Fibroblast of peridontal ligament (primary cell): ENCODE measurements around the gene MTIF2.
"Not testable (repeated sequence)": the region's sequence is repeated elsewhere in the genome, so short reads cannot be mapped to it uniquely, and the experiment has no call there.

Source experiments
- DNase-seq: peaks from one replicate; pipeline ENCODE4 v3.0.0-alpha.2; 2010; ENCODE audit errors: extremely low read depth

Gene MTIF2

DNA sequence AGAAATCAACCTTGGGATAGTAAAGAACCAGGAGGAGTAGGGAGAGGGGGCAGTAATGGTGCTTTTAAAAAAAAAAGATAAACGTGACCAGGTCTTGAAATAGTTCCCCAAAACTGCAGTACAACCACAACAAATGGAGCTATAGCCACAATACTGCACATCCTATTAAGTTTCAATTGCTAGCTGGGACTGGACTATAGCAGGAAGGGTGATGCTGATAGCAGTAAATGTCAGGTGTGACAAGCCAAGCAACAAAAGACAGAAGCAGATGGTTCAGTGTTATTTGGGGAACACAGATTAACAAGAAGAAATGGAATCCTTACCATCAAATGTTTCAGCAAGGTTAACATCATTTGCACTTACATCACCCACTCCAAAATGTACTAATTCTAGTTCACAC lies 26.4 kb downstream of the MTIF2 start:
- no peak for DNase-seq

DNA sequence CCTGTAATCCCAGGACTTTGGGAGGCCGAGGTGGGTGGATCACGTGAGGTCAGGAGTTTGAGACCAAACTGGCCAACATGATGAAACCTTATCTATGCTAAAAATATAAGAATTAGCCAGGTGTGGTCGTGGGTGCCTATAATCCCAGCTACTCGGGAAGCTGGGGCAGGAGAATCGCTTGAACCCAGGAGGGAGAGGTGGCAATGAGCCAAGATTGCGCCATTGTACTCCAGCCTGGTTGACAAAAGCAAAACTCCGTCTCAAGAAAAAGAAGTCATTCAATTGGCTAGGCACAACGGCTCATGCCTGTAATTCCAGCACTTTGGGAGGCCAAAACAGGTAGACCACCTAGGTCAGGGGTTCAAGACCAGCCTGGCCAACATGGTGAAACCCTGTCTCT lies 27.4 kb downstream of the MTIF2 start:
- not testable (repeated sequence) for DNase-seq

DNA sequence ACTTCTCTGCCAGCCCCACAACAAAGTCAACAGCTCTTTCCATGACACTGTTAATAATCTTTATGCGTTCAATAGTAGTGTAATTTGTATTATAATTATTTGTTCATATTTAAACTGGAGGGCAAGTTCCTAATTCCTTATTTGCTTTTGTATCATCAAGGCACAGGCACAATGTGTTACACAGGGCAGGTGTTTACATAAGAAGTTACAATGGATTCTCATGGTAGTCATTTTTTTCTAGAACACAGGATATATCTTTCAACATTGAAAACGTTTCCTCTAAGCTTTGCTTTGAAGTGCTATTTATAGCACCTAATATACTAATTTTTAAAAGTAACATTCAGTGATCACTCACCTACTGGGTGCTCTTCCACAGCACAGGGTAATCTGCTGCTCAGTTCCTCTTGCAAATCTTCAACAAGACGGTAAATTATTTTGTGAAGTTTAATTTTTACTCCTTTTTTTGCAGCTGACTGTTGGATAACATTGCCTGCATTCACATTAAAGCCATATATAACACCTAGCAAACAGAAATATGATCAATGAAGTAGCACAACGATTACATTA lies 29.3 kb downstream of the MTIF2 start:
- no peak for DNase-seq

DNA sequence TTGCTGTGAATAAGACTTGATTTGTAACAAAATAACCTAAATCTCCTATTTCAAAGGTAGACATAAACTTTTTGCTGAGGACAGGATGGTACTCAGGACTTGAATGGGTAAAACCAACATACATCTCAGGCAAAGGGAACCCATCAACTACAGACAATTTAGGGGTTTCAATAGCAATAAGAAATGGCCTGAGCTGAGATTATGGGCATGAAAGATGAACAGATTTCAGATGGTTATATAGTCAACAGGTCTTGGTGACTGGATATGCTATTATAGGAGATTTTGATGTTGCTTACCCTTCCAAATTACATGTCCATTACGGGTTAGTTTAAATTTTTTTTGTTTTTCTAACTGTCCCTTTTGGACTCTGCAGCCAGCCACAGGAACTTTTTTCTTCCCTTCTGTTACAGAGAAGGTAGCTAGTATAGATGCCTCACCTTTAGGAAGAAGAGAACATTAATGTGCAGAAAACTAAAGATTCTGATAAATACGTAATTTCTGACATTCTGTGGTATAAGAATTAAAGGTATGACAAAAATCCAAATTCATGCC lies 32.0 kb downstream of the MTIF2 start:
- DNase-seq = no peak

DNA sequence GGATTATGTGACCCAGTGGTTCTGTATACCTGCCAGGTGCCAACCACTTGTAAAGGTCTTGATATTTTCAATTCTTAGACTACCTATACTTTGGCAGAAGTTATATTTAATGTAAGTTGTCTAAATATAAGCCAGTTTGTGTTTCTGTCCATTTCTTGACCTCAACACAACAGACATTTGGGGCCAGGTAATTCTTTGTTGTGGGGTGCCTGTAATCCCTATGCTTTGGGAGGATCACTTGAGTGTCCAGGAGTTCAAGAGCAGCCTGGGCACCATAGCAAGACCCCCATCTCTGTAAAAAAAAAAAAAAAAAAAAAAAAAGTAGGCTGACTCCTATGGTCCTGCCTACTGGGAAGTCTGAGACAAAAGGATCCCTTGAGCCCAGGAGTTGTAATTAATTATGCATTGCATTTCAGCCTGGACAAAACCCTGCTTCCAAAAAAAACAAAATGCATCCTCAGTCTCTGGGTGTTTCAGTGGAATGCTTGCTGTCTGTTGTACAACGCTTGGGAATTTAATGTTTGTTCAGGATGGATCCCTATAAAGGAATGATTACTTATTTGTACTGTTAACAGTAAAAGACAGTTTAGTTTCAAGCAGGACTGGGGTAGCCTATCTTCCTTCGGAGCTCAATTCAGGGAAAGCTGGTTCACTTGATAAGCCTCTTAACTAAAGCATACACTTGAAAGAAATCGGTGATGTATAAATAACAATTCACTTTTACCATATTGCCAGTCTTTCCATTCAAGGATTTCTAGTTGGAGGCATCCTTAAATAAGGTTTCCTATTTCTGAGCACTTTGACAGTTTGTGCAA lies 33.1 kb downstream of the MTIF2 start:
- no peak for DNase-seq

DNA sequence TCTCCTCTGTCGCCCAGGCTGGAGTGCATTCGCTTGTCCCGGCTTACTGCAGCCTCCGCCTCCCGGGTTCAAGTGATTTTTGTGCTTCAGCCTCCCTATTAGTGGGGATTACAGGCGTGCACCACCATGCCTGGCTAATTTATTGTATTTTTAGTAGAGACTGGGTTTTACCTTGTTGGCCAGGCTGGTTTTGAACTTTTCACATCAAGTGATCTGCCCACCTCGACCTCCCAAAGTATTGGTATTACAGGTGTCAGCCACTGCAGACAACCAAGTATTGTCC lies 35.4 kb downstream of the MTIF2 start:
- DNase-seq = no peak

DNA sequence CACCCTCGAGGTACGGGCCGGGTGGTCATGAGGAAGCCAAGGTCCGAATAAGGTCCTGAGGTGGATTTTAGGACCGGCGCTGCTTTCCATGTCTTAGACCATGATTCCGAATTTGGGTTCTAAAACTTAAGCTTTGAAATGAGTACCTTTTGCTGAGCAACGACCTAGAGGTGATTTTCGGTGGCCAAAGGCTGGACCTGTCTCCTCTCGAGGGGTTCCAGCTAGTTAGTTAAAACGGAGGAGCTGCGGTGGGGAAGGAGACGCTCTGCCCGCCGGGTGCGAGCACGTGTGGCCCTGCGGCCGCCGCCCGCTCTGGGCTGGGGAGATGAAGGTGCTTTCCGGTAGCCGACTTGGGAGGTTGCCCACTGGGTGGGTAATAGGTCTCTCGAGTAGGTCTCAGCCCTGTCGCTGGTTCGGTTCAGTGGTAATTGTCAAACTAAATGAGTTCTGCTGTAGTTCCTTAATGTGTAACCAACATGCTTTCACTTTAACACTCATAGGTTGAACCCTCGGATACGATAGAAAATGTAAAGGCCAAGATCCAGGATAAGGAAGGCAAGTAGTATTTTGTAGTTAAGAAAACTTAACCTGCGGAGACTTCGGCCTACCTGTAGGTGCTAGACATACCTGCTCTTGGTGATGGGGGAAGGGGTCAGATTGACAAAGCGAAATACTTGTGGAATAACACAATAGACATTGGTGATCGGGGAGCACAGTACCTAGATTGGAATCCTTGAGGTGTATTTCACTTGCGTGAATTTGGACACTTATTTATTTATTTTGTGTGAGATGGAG lies 36.0 kb downstream of the MTIF2 start:
- peak; percentile 15 for DNase-seq

DNA sequence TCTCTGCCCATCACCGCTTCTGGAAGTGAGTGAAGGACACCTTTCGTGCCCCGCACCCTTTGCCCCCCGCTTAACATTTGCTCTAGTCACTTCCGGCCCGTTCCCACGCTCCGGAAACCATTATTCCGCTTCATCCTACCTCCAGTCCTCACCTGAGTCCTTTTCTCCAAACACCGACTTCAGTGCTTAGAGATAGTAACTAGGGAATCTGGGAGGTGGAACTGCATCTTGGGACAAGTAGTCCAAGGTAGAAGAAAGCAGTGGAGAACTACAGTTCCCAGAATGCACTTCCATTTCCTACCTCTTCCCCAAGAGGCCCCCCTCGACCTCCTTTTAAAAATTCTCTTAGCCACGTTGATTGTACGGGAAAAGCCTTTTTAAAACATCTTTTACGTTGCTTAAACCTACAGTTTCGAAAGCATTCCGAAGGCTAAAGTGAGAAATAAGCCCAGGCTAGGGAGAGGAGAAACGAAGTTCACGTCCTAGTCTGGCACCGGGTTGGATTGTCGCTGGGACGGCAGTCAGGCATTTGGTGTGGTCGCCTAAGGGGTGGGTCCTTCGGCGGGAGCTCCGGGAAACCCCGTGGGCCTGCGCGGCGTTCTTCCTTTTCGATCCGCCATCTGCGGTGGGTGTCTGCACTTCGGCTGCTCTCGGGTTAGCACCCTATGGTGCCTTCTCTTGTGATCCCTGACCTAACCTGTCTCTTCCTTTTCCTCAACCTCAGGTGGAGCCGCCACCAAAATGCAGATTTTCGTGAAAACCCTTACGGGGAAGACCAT lies 36.8 kb downstream of the MTIF2 start, which contains the start of the genes CLHC1 and RPS27A:
Gene CLHC1, minus strand, starts transcription at position 210 of the 779 bp plus-strand sequence. CDS start 9,882 bp downstream, outside the sequence.
Gene RPS27A, plus strand, starts transcription at position 605 of the 779 bp plus-strand sequence. Its CDS starts 137 bp downstream, at position 742.
- peak; percentile 99 for DNase-seq

DNA sequence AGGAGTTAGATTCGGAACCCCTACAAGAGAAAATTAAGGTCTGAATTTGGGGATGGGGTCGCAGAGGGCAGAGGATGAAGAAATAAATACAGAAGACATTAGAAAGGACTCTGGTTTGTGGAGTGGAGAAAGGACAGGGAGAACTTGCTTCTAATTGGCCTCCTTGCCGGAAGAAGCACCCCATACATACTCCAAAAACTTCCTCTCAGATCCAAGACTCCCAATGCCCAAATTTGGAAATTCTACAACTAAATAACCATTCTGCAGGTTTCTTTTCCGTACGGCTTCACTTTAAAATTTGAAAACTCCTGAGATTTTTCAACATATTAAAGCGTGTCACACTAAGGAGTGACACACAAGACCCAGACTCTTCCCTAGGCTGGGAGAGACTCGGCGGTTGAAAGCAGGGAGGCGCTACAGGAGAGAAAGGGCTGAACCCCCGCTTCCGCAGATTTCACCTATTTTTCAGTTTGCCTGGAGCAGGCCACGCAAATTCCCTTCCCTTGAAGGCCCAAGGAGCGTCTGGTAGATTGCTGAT lies 37.4 kb downstream of the MTIF2 start:
- peak; percentile 51 for DNase-seq

DNA sequence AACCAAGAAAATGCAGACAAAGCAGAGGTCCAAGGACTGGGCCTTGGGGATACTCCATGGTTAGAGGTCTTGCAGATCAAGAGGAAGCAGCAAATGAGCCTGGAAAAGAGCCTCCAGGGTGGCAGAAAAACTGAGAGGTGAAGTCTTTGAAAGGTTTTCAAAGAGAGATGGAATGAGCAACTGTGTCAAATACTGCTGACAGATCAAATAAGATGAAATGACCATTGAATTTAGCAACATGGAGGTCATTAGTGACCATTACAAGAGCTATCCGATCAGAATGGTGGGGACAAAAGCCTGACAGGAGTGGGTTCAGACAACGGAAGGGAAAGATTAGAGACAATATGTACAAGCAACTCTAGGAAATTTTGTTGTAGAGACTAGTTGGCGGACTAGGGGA lies 38.5 kb downstream of the MTIF2 start:
- no peak for DNase-seq

DNA sequence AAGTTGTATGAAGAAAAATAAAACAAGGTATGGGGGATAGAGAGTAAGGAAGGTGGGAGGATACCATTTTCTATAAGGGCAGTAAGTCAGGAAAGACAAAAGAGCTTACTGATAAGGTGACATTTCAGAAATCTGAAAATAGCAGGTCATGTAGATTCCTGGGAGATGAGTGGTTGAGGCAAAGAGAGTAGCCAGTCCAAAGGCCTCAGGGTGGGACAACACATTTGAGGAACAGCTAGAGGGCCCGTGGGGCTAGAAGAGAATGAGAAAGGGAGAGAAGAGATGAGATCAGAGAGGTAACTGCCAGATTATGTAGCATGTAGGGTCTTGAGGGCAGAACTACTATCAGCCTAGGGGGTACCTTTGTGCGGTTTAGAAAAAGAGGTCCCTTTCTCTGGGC lies 39.8 kb downstream of the MTIF2 start:
- DNase-seq = no peak

DNA sequence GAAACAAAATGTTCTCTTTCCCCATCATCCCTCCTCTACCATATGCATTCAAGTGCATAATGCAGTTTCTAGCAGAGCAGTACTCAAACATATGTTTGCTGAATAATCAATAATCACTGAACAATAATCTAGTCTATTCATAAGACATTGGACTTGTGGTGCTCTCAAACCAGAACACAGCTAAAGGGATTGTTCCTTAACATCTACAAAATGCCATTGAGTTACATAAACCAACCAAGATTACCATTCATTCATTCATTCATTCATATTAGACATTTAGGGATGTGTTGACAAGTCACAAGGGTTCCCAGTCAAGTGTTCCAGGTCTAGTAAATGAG lies 40.8 kb downstream of the MTIF2 start:
- DNase-seq = no peak

DNA sequence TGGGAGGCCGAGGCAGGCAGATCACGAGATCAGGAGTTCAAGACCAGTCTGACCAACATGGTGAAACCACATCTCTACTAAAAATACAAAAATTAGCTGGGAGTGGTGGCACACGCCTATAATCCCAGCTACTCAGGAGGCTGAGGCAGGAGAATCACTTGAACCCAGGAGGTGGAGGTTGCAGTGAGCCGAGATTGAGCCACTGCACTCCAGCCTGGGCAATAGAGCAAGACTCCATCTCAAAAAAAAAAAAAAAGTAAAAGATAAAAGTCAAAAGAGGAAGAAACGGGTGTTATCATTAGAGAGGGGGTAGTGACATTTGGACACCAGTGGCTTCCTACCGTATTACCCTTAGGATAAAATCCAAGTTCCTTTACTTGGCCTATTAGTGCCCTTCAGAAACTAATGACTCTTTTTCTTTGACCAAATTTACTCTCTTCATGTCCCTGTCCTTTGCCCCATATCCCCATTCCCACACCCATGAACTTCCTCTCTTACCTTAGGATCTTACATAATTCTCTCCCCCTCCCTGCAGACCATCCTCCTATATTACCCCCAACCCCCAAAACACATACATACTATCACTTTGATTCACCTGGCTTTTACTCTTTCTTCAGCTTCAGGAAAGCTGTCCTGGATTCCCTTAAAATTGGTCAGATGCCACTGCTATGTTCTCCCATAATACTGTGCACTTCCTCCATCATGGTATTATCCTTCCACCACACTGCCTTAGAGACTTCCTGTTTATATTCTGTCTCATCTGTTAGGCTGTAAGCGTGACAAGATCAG lies 41.4 kb downstream of the MTIF2 start:
- not testable (repeated sequence) for DNase-seq

DNA sequence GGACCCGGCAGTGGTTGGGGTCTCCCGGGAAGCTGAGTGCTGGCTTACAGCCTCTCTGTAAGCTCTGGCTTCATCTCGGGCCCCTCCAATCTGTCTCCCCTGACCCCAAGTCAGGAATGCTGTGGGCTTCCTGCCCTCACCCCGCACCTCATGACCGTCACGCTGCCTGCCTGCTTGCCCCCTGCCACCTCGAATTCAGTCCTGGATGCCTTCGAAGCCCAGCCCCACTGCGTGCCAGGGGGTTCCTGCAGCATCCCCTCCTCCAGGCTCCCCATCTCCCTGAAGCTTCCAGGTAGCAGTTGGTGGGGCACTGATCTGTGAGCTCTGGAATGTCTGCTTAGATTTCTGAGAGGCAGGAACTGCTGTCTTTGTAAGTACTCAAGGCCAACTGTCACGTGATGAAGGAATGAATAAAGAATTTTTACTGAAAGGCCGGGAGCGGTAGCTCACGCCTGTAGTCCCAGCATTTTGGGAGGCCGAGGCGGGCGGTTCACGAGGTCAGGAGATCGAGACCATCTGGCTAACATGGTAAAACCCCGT lies 43.5 kb downstream of the MTIF2 start:
- no peak for DNase-seq

DNA sequence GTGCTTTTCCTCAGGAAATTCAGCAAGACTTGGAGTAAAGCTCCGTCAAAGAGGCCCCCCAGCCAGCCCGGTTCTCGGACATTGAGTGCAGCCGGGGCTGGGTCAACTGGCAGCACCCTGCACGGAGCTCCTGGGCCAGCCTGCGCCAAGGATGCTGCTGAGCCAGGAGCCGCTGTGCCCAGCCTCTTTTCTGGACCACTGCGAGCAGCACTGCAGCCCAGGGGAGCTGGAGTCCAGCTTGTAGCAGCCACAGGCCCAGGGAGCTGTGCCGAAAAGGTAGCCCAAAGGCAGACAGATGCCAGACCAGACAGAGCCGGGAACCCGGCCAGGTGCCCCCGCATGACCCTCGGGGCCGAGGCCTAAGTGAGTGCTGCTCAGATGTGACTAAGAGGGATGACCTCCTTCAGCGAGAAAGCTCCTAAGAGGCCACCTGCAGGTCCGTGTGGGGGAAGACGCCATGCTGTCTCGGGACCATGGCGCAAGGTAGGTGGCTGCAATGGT lies 44.2 kb downstream of the MTIF2 start:
- no peak for DNase-seq

DNA sequence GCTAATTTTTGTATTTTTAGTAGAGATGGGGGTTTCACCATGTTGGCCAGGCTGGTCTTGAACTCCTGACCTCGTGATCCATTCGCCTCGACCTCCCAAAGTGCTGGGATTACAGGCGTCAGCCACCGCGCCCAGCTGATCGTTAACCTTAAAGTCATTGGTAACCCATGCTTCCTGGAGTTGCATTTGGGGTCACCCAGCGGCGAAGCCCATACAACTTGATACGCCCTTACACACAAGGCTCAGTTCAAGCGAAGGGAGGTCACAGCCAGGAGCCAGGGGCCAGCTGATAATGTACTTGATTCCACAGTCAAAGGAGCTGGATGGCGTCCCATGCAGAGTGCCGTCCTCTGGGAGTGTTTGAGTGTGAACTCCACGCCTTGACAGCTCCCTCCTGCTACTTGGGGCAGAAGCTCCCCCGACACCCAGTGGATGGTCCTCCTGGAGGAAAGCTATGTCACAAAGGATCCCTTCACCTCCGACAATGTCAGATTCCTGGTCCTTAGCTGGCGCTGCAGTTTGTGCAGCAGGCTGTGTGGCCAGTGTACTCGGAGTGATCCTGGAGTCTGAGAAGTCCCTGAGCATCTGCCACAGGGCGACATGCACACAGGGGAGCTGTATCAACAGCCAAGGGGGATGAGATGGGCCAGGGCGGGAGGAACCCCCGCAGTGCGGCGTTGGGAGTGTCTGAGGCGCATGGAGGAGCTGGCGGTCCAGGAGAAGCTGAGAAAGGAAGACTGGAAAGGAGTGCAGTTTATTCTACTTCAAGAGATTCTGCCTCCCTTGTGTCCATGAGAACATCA lies 44.9 kb downstream of the MTIF2 start:
- DNase-seq = no peak

DNA sequence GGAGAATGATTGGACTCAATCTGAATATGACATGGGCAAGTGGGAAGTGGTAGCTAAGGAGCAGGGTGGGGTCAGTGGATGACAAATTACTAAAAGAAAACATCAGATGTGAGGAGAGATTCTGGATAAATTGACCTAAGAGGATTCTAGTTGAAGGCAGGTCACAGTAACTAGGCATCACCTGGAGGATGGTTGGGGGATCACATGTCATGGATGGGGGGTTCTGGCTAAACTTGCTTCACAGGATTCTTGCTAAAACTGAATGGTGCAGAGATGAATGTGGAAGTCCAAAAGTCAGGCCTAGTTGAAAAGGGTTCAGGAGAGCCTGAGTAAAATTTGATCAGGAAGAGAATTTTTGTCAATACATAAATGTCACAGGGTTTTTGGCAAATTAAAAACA lies 55.2 kb downstream of the MTIF2 start:
- no peak for DNase-seq

DNA sequence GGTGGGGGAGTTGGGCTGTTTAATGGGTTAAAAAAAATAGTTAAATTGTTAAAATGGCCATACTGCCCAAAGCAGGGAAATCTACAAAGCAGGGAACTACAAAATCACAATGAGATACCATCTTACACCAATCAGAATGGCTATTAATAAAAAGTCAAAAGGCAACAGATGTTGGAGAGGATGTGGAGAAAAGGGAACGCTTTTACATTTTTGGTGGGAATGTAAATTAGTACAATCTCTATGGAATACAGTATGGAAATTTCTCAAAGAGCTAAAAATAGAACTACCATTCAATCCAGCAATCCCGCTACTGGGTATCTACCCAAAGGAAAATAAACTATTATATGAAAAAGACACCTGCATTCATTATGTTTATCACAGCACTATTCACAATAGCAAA lies 64.1 kb downstream of the MTIF2 start:
- DNase-seq = no peak

DNA sequence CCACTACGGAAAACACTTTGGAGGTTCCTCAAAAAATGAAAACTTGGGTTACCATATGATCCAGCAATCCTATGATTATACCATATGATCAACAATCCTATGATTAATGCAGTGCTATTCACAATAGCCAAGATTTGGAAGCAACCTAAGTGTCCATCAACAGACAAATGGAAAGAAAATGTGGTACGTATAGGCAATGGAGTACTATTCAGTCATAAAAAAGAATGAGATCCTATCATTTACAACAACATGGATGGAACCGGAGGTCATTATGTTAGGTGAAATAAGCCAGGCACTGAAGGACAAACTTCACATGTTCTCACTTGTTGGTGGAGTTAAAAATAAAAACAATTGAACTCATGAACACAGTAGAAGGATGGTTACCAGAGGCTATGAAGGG lies 64.5 kb downstream of the MTIF2 start:
- DNase-seq = no peak
